ENCODE results near the gene C21orf91.

GRCh38 chr21:17785403-17785788 is 33.8 kb downstream of the C21orf91 start:
- TF ChIP-seq CTCF (IDR thresholded peaks at IDR 0.05; ENCODE audit: low read depth, low read length) (no peak), POLR2A (IDR thresholded peaks at IDR 0.05; ENCODE audit: extremely low read depth, insufficient read length) (no peak), MAX (IDR thresholded peaks at IDR 0.05; ENCODE audit: low read depth, low read length) (no peak), MYC (IDR thresholded peaks at IDR 0.05; ENCODE audit: low read depth, low read length) (no peak)
